Neuronal stem cell (in vitro differentiated cells): ENCODE data around the gene C15orf39.
A peak's percentile ranks its signal among the peaks of the same experiment; 100 is the strongest.

Experiments
- DNase-seq: peaks from one replicate; pipeline ENCODE4 v3.0.0-alpha.2; 2013; ENCODE audit warnings: low spot score
- H2AFZ ChIP-seq: one replicate; pipeline ENCODE4 v1.6.1; 2013; ENCODE audit warnings: mild to moderate bottlenecking, low read length, inconsistent platforms
- H2AK5ac ChIP-seq: 2 replicates; pipeline ENCODE4 v1.6.1; 2013; ENCODE audit warnings: low read depth, mild to moderate bottlenecking, inconsistent platforms, low read length, moderate library complexity, mixed read lengths
- H2BK120ac ChIP-seq: 2 replicates; pipeline ENCODE4 v1.6.1; 2013; ENCODE audit warnings: low read depth, mild to moderate bottlenecking, inconsistent platforms, low read length, moderate library complexity, mixed read lengths
- H2BK12ac ChIP-seq: one replicate; pipeline ENCODE4 v1.6.1; 2013; ENCODE audit warnings: low read length, inconsistent platforms
- H2BK15ac ChIP-seq: 2 replicates; pipeline ENCODE4 v1.6.1; 2013; ENCODE audit warnings: mild to moderate bottlenecking, low read length, inconsistent platforms, mixed read lengths
- H2BK5ac ChIP-seq: one replicate; pipeline ENCODE4 v1.6.1; 2013; ENCODE audit warnings: inconsistent platforms, mild to moderate bottlenecking, low read length, moderate library complexity
- H3K14ac ChIP-seq: one replicate; pipeline ENCODE4 v1.6.1; 2013; ENCODE audit warnings: low read length, inconsistent platforms
- H3K18ac ChIP-seq: 2 replicates; pipeline ENCODE4 v1.6.1; 2013; ENCODE audit warnings: low read length, inconsistent platforms
- H3K23ac ChIP-seq: 2 replicates; pipeline ENCODE4 v1.6.1; 2013; ENCODE audit warnings: low read depth, mild to moderate bottlenecking, mixed read lengths, low read length, inconsistent platforms; ENCODE audit not compliant: poor library complexity
- H3K27ac ChIP-seq: replicated peaks from 3 replicates; pipeline ENCODE4 v1.5.1; 2013; ENCODE audit warnings: low read length, inconsistent platforms
- H3K27me3 ChIP-seq, 3 experiments: 2 replicates each; pipeline ENCODE4 v1.6.1; 2013; ENCODE audit warnings: low read length in 3 of 3, mild to moderate bottlenecking in 2 of 3, inconsistent platforms in 1 of 3, low read depth in 1 of 3, mixed read lengths in 1 of 3, moderate library complexity in 1 of 3; ENCODE audit not compliant: control insufficient read depth in 3 of 3, insufficient read depth in 3 of 3
- H3K36me3 ChIP-seq, 2 donors: replicated peaks in 1 of 2; 2 replicates each; pipeline ENCODE4 v1.6.1; 2013; ENCODE audit warnings: low read length in 2 of 2; ENCODE audit not compliant: control insufficient read depth in 2 of 2, insufficient read depth in 2 of 2
- H3K4ac ChIP-seq: 2 replicates; pipeline ENCODE4 v1.6.1; 2013; ENCODE audit warnings: inconsistent platforms, mild to moderate bottlenecking, low read length, moderate library complexity
- H3K4me1 ChIP-seq, 2 donors: 1 replicate in 1 of 2; 2 replicates in 1 of 2; pipeline ENCODE4 v1.6.1; 2013; ENCODE audit warnings: low read length in 2 of 2, low read depth in 1 of 2; ENCODE audit not compliant: control insufficient read depth in 2 of 2, insufficient read depth in 1 of 2
- H3K4me2 ChIP-seq: one replicate; pipeline ENCODE4 v1.6.1; 2013; ENCODE audit warnings: mild to moderate bottlenecking, low read length, inconsistent platforms; ENCODE audit not compliant: insufficient read depth, poor library complexity, severe bottlenecking
- H3K4me3 ChIP-seq, 2 donors: 2 replicates each; pipeline ENCODE4 v1.5.1; 2013; ENCODE audit warnings: low read length in 2 of 2, mild to moderate bottlenecking in 2 of 2, inconsistent platforms in 1 of 2, moderate library complexity in 1 of 2
- H3K79me1 ChIP-seq: one replicate; pipeline ENCODE4 v1.6.1; 2013; ENCODE audit warnings: low read depth, mild to moderate bottlenecking, inconsistent platforms, low read length, moderate library complexity
- H3K9ac ChIP-seq: one replicate; pipeline ENCODE4 v1.6.1; 2013; ENCODE audit warnings: mild to moderate bottlenecking, low read depth, low read length, inconsistent platforms; ENCODE audit not compliant: poor library complexity
- H3K9me3 ChIP-seq, 2 donors: replicated peaks in 1 of 2; 2 replicates each; pipeline versions ENCODE3 to v1.6.1; 2013; ENCODE audit warnings: low read length in 2 of 2, mild to moderate bottlenecking in 2 of 2, inconsistent platforms in 1 of 2, low read depth in 1 of 2, mixed read lengths in 1 of 2, moderate library complexity in 1 of 2; ENCODE audit not compliant: control insufficient read depth in 2 of 2, insufficient read depth in 1 of 2
- H4K8ac ChIP-seq: one replicate; pipeline ENCODE4 v1.6.1; 2013; ENCODE audit warnings: low read depth, mild to moderate bottlenecking, inconsistent platforms, low read length, moderate library complexity
- H4K91ac ChIP-seq: one replicate; pipeline ENCODE4 v1.6.1; 2013; ENCODE audit warnings: low read length, low read depth, mild to moderate bottlenecking, inconsistent platforms; ENCODE audit not compliant: poor library complexity
- WGBS, 2 donors: extraction: QIAGEN DNeasy Blood & Tissue Kit; methylation state at CpG; one replicate each; pipeline ENCODE4 v1.1.7; 2013; ENCODE audit warnings: missing lambda C conversion rate in 2 of 2, mixed read lengths in 1 of 2; ENCODE audit not compliant: insufficient read length in 2 of 2, insufficient replicate concordance in 1 of 2; ENCODE audit errors: extremely low coverage in 2 of 2; 5-methylcytosine and 5-hydroxymethylcytosine counted together

Gene C15orf39

GRCh38 chr15:75174729-75175128 lies 27.0 kb upstream of the C15orf39 start:
- H3K4me3 ChIP-seq: no peak overlapping the region
- H2AK5ac ChIP-seq: no peak overlapping the region
- H3K4me1 ChIP-seq: peaks cover 3 to 17% of the 10 kb centered on the region in 2 donors
- no peak overlapping the region for H3K4ac ChIP-seq
- no peaks in the 10 kb centered on the region for H3K9me3 ChIP-seq
- no peak overlapping the region for H2AFZ ChIP-seq
- no peak overlapping the region for H2BK5ac ChIP-seq
- H2BK120ac ChIP-seq: no peak overlapping the region
- H2BK15ac ChIP-seq: no peak overlapping the region
- no peak overlapping the region for H3K18ac ChIP-seq
- peaks cover 0 to 33% (median 4%) of the 10 kb centered on the region in 3 experiments for H3K27me3 ChIP-seq
- no peaks in the 10 kb centered on the region for H3K36me3 ChIP-seq
- H3K27ac ChIP-seq: no peak overlapping the region
- no peak overlapping the region for H2BK12ac ChIP-seq
- WGBS, 2 donors: no CpG with 5 or more reads among the region's 10 CpGs
- no peak overlapping the region for H3K4me2 ChIP-seq
- no peak overlapping the region for H3K14ac ChIP-seq
- H3K9ac ChIP-seq: no peak overlapping the region
- H4K8ac ChIP-seq: no peak overlapping the region
- no peak for DNase-seq
- H3K23ac ChIP-seq: no peak overlapping the region
- H4K91ac ChIP-seq: no peak overlapping the region
- H3K79me1 ChIP-seq: no peaks in the 10 kb centered on the region

- Histone ChIP-seq H3K4me3 (no peak overlapping the region), H3K27me3 (peaks cover 0 to 46% (median 4%) of the 10 kb centered on the region in 3 experiments), H2BK12ac (no peak overlapping the region), H3K9ac (no peak overlapping the region), H2AK5ac (peak overlapping the region; percentile 8), H3K79me1 (no peaks in the 10 kb centered on the region), H3K27ac (no peak overlapping the region), H4K8ac (no peak overlapping the region), H3K23ac (no peak overlapping the region), H3K4me1 (peaks cover 4 to 23% of the 10 kb centered on the region in 2 donors), H2AFZ (no peak overlapping the region), H2BK5ac (no peak overlapping the region), H3K4me2 (no peak overlapping the region), H3K9me3 (no peaks in the 10 kb centered on the region), H3K36me3 (no peaks in the 10 kb centered on the region), H4K91ac (no peak overlapping the region), H3K18ac (no peak overlapping the region), H2BK15ac (no peak overlapping the region), H2BK120ac (no peak overlapping the region), H3K14ac (no peak overlapping the region), H3K4ac (no peak overlapping the region)
- WGBS, 2 donors: no CpG with 5 or more reads among the region's 4 CpGs
- DNase-seq: no peak
Measured at GRCh38 chr15:75176396-75176761, 25.3 kb upstream of the C15orf39 start.

- peak overlapping the region; percentile 10 for H2BK120ac ChIP-seq
- peak overlapping the region; percentile 91 for H2BK15ac ChIP-seq
- peak overlapping the region; percentile 83 for H3K23ac ChIP-seq
- no peak overlapping the region for H3K4me2 ChIP-seq
- H3K14ac ChIP-seq: no peak overlapping the region
- no peaks in the 10 kb centered on the region for H3K79me1 ChIP-seq
- no peak overlapping the region for H2BK5ac ChIP-seq
- H3K4me1 ChIP-seq: peaks cover 12 to 28% of the 10 kb centered on the region in 2 donors
- H4K8ac ChIP-seq: no peak overlapping the region
- H2AFZ ChIP-seq: no peak overlapping the region
- no peak overlapping the region for H4K91ac ChIP-seq
- no peak overlapping the region for H3K27ac ChIP-seq
- peak overlapping the region; percentile 76 for H2BK12ac ChIP-seq
- peak overlapping the region; percentile 61 for H3K18ac ChIP-seq
- WGBS, 2 donors: no CpG with 5 or more reads among the region's 6 CpGs
- DNase-seq: no peak
- no peaks in the 10 kb centered on the region for H3K36me3 ChIP-seq
- no peak overlapping the region for H3K9ac ChIP-seq
- no peak overlapping the region for H3K4me3 ChIP-seq
- H3K27me3 ChIP-seq: peaks cover 0 to 46% (median 4%) of the 10 kb centered on the region in 3 experiments
- H3K4ac ChIP-seq: no peak overlapping the region
- peak overlapping the region; percentile 53 for H2AK5ac ChIP-seq
- no peaks in the 10 kb centered on the region for H3K9me3 ChIP-seq
Measured at GRCh38 chr15:75177360-75178071, 24.2 kb upstream of the C15orf39 start.

GRCh38 chr15:75178171-75178937 lies 23.3 kb upstream of the C15orf39 start:
- H3K79me1 ChIP-seq: no peaks in the 10 kb centered on the region
- no peaks in the 10 kb centered on the region for H3K9me3 ChIP-seq
- DNase-seq: no peak
- peak overlapping the region; percentile 54 for H3K4me2 ChIP-seq
- peak overlapping the region; percentile 66 for H2AK5ac ChIP-seq
- H2BK15ac ChIP-seq: peak overlapping the region; percentile 91
- H4K8ac ChIP-seq: no peak overlapping the region
- peak overlapping the region; percentile 49 for H2AFZ ChIP-seq
- no peaks in the 10 kb centered on the region for H3K36me3 ChIP-seq
- no peak overlapping the region for H3K23ac ChIP-seq
- WGBS, 2 donors: no CpG with 5 or more reads among the region's 53 CpGs
- H3K27me3 ChIP-seq: peaks cover 0 to 46% (median 4%) of the 10 kb centered on the region in 3 experiments
- no peak overlapping the region for H3K9ac ChIP-seq
- H3K27ac ChIP-seq: no peak overlapping the region
- H3K4me3 ChIP-seq: peak overlapping the region in 1 of 2 donors; percentile 34
- peak overlapping the region; percentile 61 for H3K18ac ChIP-seq
- peak overlapping the region; percentile 10 for H3K4ac ChIP-seq
- no peak overlapping the region for H3K14ac ChIP-seq
- H2BK120ac ChIP-seq: peak overlapping the region; percentile 10
- H3K4me1 ChIP-seq: peaks cover 12 to 31% of the 10 kb centered on the region in 2 donors
- peak overlapping the region; percentile 14 for H2BK5ac ChIP-seq
- no peak overlapping the region for H4K91ac ChIP-seq
- H2BK12ac ChIP-seq: peak overlapping the region; percentile 70
